Endothelial cell of umbilical vein (primary cell): ENCODE measurements around the gene KDM4B. TPM values are rescaled to one million over a fixed set of nuclear protein-coding genes. Genes with fewer than 3 reads are reported as not detected.

Experiments used
- BruUV-seq: library from RNA; stranded (reverse); fragments of 400-500 nt; replicated peaks from 2 replicates; lab custom pipeline; 2021; lab: Mats Ljungman, UMichigan
- CTCF ChIA-PET: fragments of 300-600, 350-600 bp; sonication (Branson Sonifier 250); formaldehyde crosslinking; loops from one replicate; lab custom pipeline; 2021; ENCODE audit warnings: antibody characterized with exemption, inconsistent platforms; lab: Charles Lee
- POLR2A ChIA-PET: fragments of 300-600, 350-600 bp; sonication (Branson Sonifier 250); formaldehyde crosslinking; loops from one replicate; lab custom pipeline; 2021; ENCODE audit warnings: antibody characterized with exemption, inconsistent platforms; lab: Charles Lee
- DNase-seq: peaks from one replicate; pipeline ENCODE4 v3.0.0-alpha.2; 2011; ENCODE audit warnings: low read depth, low spot score
- FAIRE-seq: peaks from 2 replicates; lab custom pipeline; 2011; peaks lifted over from hg19 to GRCh38; lab: Jason Lieb, UNC
- H2AFZ ChIP-seq: 2 replicates; pipeline ENCODE4 v1.6.0; 2012; ENCODE audit warnings: low read depth, low read length, control low read depth, inconsistent platforms
- H3K27ac ChIP-seq: 2 replicates; pipeline ENCODE4 v1.5.1; 2011; ENCODE audit warnings: low read depth, mild to moderate bottlenecking, control low read depth, low read length, moderate library complexity; ENCODE audit not compliant: insufficient read depth
- H3K27me3 ChIP-seq, 2 experiments: 2 replicates each; pipeline versions ENCODE4 v1.6.0 to v1.6.1; 2011; ENCODE audit warnings: low read length in 2 of 2, mixed read lengths in 1 of 2; ENCODE audit not compliant: control insufficient read depth in 2 of 2, insufficient read depth in 2 of 2
- H3K36me3 ChIP-seq, 2 experiments: 2 replicates in 1 of 2; 3 replicates in 1 of 2; pipeline ENCODE4 v1.5.1; 2011; ENCODE audit warnings: low read length in 2 of 2, mild to moderate bottlenecking in 1 of 2, moderate library complexity in 1 of 2; ENCODE audit not compliant: control insufficient read depth in 2 of 2, insufficient read depth in 2 of 2; ENCODE audit errors: extremely low read depth in 1 of 2
- H3K4me1 ChIP-seq: 3 replicates; pipeline ENCODE4 v1.5.1; 2011; ENCODE audit warnings: mild to moderate bottlenecking, low read length; ENCODE audit not compliant: control insufficient read depth, insufficient read depth; ENCODE audit errors: extremely low read depth
- H3K4me2 ChIP-seq: 2 replicates; pipeline ENCODE4 v1.6.1; 2011; ENCODE audit warnings: low read length, control low read depth, mixed read lengths; ENCODE audit not compliant: insufficient read depth
- H3K4me3 ChIP-seq, 3 experiments: fragments of 200-600 bp in 1 of 3; sonication (generic), shearing (Covaris generic) in 1 of 3; replicated peaks in 1 of 3; 2 replicates each; pipeline ENCODE4 v1.5.1; 2011 to 2016; ENCODE audit warnings: control low read depth in 3 of 3, low read length in 3 of 3, mild to moderate bottlenecking in 2 of 3, inconsistent platforms in 1 of 3, low read depth in 1 of 3, moderate library complexity in 1 of 3; ENCODE audit not compliant: insufficient read depth in 1 of 3
- H3K79me2 ChIP-seq: 2 replicates; pipeline ENCODE4 v1.6.0; 2012; ENCODE audit warnings: low read length, inconsistent platforms; ENCODE audit not compliant: control insufficient read depth, insufficient read depth
- H3K9ac ChIP-seq: replicated peaks from 2 replicates; pipeline ENCODE3; 2011; ENCODE audit warnings: low read length, control low read depth; ENCODE audit not compliant: insufficient read depth; ENCODE audit errors: extremely low read depth
- H3K9me1 ChIP-seq: replicated peaks from 3 replicates; pipeline ENCODE4 v1.6.0; 2011; ENCODE audit warnings: mild to moderate bottlenecking, low read length; ENCODE audit not compliant: control insufficient read depth, insufficient read depth; ENCODE audit errors: extremely low read depth
- H3K9me3 ChIP-seq: replicated peaks from 2 replicates; pipeline ENCODE4 v1.5.1; 2012; ENCODE audit warnings: low read length, inconsistent platforms; ENCODE audit not compliant: control insufficient read depth, insufficient read depth
- H4K20me1 ChIP-seq: replicated peaks from 2 replicates; pipeline ENCODE3; 2011; ENCODE audit warnings: mild to moderate bottlenecking, low read length; ENCODE audit not compliant: control insufficient read depth, insufficient read depth; ENCODE audit errors: extremely low read depth
- CTCF ChIP-seq, 2 donors: IDR thresholded peaks; 1 replicate in 1 of 2; 2 replicates in 1 of 2; pipeline ENCODE4 v1.5.1; 2011; ENCODE audit warnings: low read length in 2 of 2, mild to moderate bottlenecking in 2 of 2, moderate library complexity in 2 of 2, control low read depth in 1 of 2, inconsistent platforms in 1 of 2, low read depth in 1 of 2; ENCODE audit not compliant: insufficient read depth in 1 of 2; ENCODE audit errors: extremely low read depth in 1 of 2
- EZH2 ChIP-seq: IDR thresholded peaks from 2 replicates; pipeline ENCODE4 v1.6.1; 2012; ENCODE audit warnings: borderline replicate concordance, low read depth, mild to moderate bottlenecking, moderate library complexity, low read length, inconsistent platforms; ENCODE audit not compliant: severe bottlenecking
- GATA2 ChIP-seq: IDR thresholded peaks from 2 replicates; pipeline ENCODE4 v1.7.0; 2011; ENCODE audit warnings: low read depth, mild to moderate bottlenecking, moderate library complexity, mixed read lengths, low read length; ENCODE audit not compliant: insufficient read length, insufficient read depth
- JUN ChIP-seq: IDR thresholded peaks from 2 replicates; pipeline ENCODE4 v1.6.1; 2011; ENCODE audit warnings: borderline replicate concordance, low read depth; ENCODE audit not compliant: insufficient read length, insufficient read depth
- MYC ChIP-seq: IDR thresholded peaks from one replicate; pipeline ENCODE4 v1.6.1; 2011; ENCODE audit warnings: mild to moderate bottlenecking, low read depth, low read length
- POLR2A ChIP-seq: IDR thresholded peaks from 2 replicates; pipeline ENCODE4 v1.6.1; 2012; ENCODE audit warnings: low read depth, mild to moderate bottlenecking, control low read depth, low read length
- dilution Hi-C: fragments of 300-500 bp; cut with MboI; formaldehyde crosslinking; loops from one replicate; pipeline ENCODE4 v1.15.0; 2019; ENCODE audit warnings: low sequenced_read_pairs; ENCODE audit not compliant: extremely low pct_ligation_motif_present
- intact Hi-C: fragments of 100-400 bp; cut with micrococcal nuclease; formaldehyde crosslinking; loops from one replicate; pipeline ENCODE4 v1.10.0; 2022
- polyA plus RNA-seq, 4 experiments: library from polyadenylated mRNA; depleted of rRNA in 3 of 4; stranded (reverse) in 3 of 4; unstranded in 1 of 4; fragments of >200 nt; gene quantifications; 2 replicates each; pipeline versions ENCODE4 v1.2.1 to v1.2.3, GENCODE V29; 2011 to 2012; ENCODE audit warnings: missing spikeins in 1 of 4
- total RNA-seq: library from RNA; stranded (reverse); gene quantifications from 2 replicates; pipeline ENCODE4 v1.2.3, GENCODE V29; 2021

KDM4B gene
- total and polyA plus RNA-seq, 2 donors (not counting 3 experiments of a cell fraction or from before 2014, with no cell fraction given), result 12.4 to 37.2 TPM

GRCh38 chr19:4929186-4929585, 39.7 kb upstream of the KDM4B start:
- FAIRE-seq, result no peak
- H4K20me1 ChIP-seq, result no peaks in the 10 kb centered on the region

GRCh38 chr19:4930664-4931063, 38.2 kb upstream of the KDM4B start:
- Histone ChIP-seq H3K9me3 (no peaks in the 10 kb centered on the region), H3K27ac (no peak overlapping the region), H3K27me3 (no peaks in the 10 kb centered on the region), H3K9me1 (no peaks in the 10 kb centered on the region), H3K4me1 (no peaks in the 10 kb centered on the region), H3K36me3 (no peaks in the 10 kb centered on the region), H3K4me3 (no peak overlapping the region), H3K79me2 (peaks cover 43% of the 10 kb centered on the region), H4K20me1 (no peaks in the 10 kb centered on the region), H2AFZ (no peak overlapping the region), H3K4me2 (no peak overlapping the region), H3K9ac (no peak overlapping the region)
- FAIRE-seq, result no peak
- TF ChIP-seq EZH2 (no peak), CTCF (IDR thresholded peaks at IDR 0.05; ENCODE audit: extremely low read depth in 1 of 2, insufficient read depth in 1 of 2, low read depth in 1 of 2, low read length in 2 of 2) (no peak), POLR2A (no peak), JUN (no peak), GATA2 (no peak), MYC (no peak)
- intact Hi-C loops, result no loop called here
- dilution Hi-C loops, result no loop called here
- POLR2A ChIA-PET, result no interaction called here
- CTCF ChIA-PET, result interaction anchor here (1.2 to 1.6 kb wide), 4 partner anchors 10 to 101 kb away, joined by 3 to 5 read pairs (median 3); no protein-coding TSS in a partner anchor
- BruUV-seq, result no TSS peak
- no peak for DNase-seq

More at GRCh38 chr19:4929186-4929585, 39.7 kb upstream of the KDM4B start:
- intact Hi-C loops, result no loop called here
- ChIA-PET POLR2A (no interaction called here), CTCF (interaction anchor here (0.9 to 1.6 kb wide), 3 partner anchors 12 to 56 kb away, joined by 3 to 6 read pairs (median 5); no protein-coding TSS in a partner anchor)
- no TSS peak for BruUV-seq
- no peak overlapping the region for H3K27ac ChIP-seq
- dilution Hi-C loops, result no loop called here
- H3K36me3 ChIP-seq, result no peaks in the 10 kb centered on the region
- H3K4me2 ChIP-seq, result no peak overlapping the region
- no peak overlapping the region for H3K9ac ChIP-seq
- H3K4me3 ChIP-seq, result no peak overlapping the region
- H3K9me3 ChIP-seq, result no peaks in the 10 kb centered on the region
- H3K4me1 ChIP-seq, result no peaks in the 10 kb centered on the region
- no peaks in the 10 kb centered on the region for H3K9me1 ChIP-seq
- H3K27me3 ChIP-seq, result no peaks in the 10 kb centered on the region
- no peak overlapping the region for H2AFZ ChIP-seq
- no peak for TF ChIP-seq JUN
- no peak for TF ChIP-seq POLR2A
- no peak for TF ChIP-seq CTCF (IDR thresholded peaks at IDR 0.05; ENCODE audit: extremely low read depth in 1 of 2, insufficient read depth in 1 of 2, low read depth in 1 of 2, low read length in 2 of 2)
- H3K79me2 ChIP-seq, result peaks cover 48% of the 10 kb centered on the region
- DNase-seq, result no peak
